ENCODE measurements around the gene RPL10. TPM values are rescaled to one million over a fixed set of nuclear protein-coding genes. Genes with fewer than 3 reads are reported as not detected.
A peak's percentile ranks its signal among the peaks of the same experiment; 100 is the strongest.

RPL10 gene
- total RNA-seq, 4 donors from 2014 or later = 2,607 to 8,937 (median 4,770) TPM

DNA sequence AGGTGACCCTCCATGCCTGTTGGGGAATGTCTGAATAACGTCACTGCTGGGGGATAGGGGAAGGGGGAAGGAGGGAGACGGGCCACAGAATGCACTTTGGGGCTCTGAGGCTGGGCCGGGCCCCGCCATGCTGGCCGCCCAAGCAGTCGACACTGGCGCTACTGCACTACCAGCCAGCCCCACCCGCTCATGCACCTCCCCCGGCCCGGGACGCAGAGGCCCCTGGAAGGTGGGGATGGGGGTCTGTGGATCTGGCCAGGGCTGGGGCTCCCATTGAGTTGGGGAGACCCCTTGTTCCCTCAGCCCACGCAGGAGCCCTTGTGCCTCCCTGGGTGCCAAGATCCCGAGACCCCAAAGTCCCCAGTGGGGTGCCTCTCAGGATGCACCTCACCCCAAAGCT, 41.6 kb upstream of the RPL10 start:
- Histone ChIP-seq H3K27ac (peak overlapping the region in 2 of 4 donors; percentile 11 to 17), H3K36me3 (peaks cover 37 to 96% (median 58%) of the 10 kb centered on the region in 3 donors), H3K27me3 (no peaks in the 10 kb centered on the region), H3K4me3 (no peak overlapping the region), H3K9me3 (no peaks in the 10 kb centered on the region), H3K4me1 (peaks cover 0 to 26% (median 0%) of the 10 kb centered on the region in 3 donors)
- no CpG with 5 or more reads among the region's 13 CpGs for WGBS, 2 donors
- no peak for DNase-seq
- intact Hi-C loops (cut with DNase I) = no loop called here
- TF ChIP-seq, protein P1, sequence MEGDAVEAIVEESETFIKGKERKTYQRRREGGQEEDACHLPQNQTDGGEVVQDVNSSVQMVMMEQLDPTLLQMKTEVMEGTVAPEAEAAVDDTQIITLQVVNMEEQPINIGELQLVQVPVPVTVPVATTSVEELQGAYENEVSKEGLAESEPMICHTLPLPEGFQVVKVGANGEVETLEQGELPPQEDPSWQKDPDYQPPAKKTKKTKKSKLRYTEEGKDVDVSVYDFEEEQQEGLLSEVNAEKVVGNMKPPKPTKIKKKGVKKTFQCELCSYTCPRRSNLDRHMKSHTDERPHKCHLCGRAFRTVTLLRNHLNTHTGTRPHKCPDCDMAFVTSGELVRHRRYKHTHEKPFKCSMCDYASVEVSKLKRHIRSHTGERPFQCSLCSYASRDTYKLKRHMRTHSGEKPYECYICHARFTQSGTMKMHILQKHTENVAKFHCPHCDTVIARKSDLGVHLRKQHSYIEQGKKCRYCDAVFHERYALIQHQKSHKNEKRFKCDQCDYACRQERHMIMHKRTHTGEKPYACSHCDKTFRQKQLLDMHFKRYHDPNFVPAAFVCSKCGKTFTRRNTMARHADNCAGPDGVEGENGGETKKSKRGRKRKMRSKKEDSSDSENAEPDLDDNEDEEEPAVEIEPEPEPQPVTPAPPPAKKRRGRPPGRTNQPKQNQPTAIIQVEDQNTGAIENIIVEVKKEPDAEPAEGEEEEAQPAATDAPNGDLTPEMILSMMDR (IDR thresholded peaks at IDR 0.05) = no peak
- TF ChIP-seq POLR2A (IDR thresholded peaks at IDR 0.05) = no peak

DNA sequence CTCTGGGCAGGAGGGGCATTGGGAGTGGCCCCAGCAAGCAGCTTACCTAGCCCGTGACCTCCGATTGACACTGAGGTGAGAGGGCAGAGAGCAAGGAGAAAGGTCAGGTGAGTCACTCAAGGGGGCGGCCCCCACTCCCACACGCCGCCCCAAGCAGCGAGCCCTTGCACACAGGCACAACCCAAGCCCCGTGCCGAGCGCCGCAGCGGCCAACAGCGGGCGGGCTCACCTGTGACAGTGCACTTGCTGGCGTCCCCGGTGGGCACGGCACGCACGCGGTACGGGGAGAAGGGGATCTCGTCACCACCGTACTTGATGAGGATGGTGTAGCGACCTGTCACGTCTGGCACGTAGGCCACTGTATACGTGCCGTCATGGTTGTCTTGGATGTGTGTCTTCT, 41.0 kb upstream of the RPL10 start:
- peaks cover 0 to 26% (median 0%) of the 10 kb centered on the region in 3 donors for H3K4me1 ChIP-seq
- no peak for TF ChIP-seq POLR2A (IDR thresholded peaks at IDR 0.05)
- TF ChIP-seq, protein P1 (IDR thresholded peaks at IDR 0.05) = no peak
- DNase-seq = no peak
- WGBS, 2 donors = 75% methylated on average over 13 of the region's 27 CpGs; no CpG with 5 or more reads in 1 of the 2 donors
- H3K27me3 ChIP-seq = no peaks in the 10 kb centered on the region
- intact Hi-C loops (cut with DNase I) = no loop called here
- no peak overlapping the region for H3K4me3 ChIP-seq
- H3K27ac ChIP-seq = peak overlapping the region in 2 of 4 donors; percentile 13 to 28
- H3K9me3 ChIP-seq = no peaks in the 10 kb centered on the region
- H3K36me3 ChIP-seq = peaks cover 37 to 96% (median 64%) of the 10 kb centered on the region in 3 donors

DNA sequence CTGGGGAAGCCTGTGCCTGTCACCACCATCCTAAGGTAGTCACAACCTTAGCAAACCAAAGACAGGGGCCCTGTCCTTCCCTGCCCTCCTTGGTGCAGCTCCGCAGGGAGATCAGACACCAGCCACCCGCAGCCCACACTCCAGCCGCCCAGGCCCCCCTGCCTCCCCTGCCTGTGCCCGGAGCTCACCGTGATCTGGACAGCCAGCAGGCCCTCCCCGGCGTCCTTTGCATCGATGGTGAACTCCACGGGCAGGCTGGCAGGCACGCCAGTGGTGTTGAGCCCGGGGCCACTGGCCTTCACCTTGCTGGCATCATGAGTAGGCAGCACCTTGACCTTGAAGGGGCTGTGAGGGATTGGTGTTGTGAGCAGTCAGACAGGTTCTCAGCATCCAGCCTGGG, 40.2 kb upstream of the RPL10 start:
- H3K9me3 ChIP-seq = no peaks in the 10 kb centered on the region
- intact Hi-C loops (cut with DNase I) = no loop called here
- H3K27ac ChIP-seq = peak overlapping the region in 2 of 4 donors; percentile 21 to 28
- no peaks in the 10 kb centered on the region for H3K27me3 ChIP-seq
- H3K36me3 ChIP-seq = peaks cover 34 to 96% (median 65%) of the 10 kb centered on the region in 3 donors
- H3K4me3 ChIP-seq = no peak overlapping the region
- no peak for DNase-seq
- no peak for TF ChIP-seq POLR2A (IDR thresholded peaks at IDR 0.05)
- TF ChIP-seq, protein P1 (IDR thresholded peaks at IDR 0.05) = no peak
- WGBS, 2 donors = 100% methylated on average over 1 of the region's 11 CpGs; no CpG with 5 or more reads in 1 of the 2 donors
- H3K4me1 ChIP-seq = peaks cover 0 to 26% (median 0%) of the 10 kb centered on the region in 3 donors

DNA sequence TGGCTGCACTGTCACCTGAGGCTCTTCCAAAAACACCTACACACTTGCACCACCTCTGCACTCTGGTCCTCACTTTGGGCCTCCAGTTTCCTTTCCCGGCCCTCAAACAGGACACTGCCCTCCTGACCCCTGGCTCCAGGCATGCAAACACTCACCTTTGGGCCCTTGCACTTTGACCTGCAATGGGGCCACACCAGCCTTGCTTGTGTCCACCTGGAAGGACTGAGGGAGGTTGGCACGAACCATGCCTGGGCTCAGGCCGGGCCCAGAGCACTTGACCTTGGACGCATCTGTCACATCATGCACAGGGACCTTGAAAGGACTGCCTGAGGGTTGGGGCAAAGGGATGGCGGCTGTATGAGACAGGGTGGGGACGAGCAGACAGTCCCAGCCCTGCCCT, 39.3 kb upstream of the RPL10 start:
- no peak for TF ChIP-seq POLR2A (IDR thresholded peaks at IDR 0.05)
- TF ChIP-seq, protein P1 (IDR thresholded peaks at IDR 0.05) = no peak
- DNase-seq = no peak
- Histone ChIP-seq H3K27ac (peak overlapping the region in 1 of 4 donors; percentile 44), H3K36me3 (peaks cover 28 to 96% (median 60%) of the 10 kb centered on the region in 3 donors), H3K27me3 (no peaks in the 10 kb centered on the region), H3K4me1 (peaks cover 0 to 26% (median 0%) of the 10 kb centered on the region in 3 donors), H3K9me3 (no peaks in the 10 kb centered on the region), H3K4me3 (no peak overlapping the region)
- intact Hi-C loops (cut with DNase I) = no loop called here
- WGBS, 2 donors = 76% methylated on average over 3 of the region's 6 CpGs; no CpG with 5 or more reads in 1 of the 2 donors

DNA sequence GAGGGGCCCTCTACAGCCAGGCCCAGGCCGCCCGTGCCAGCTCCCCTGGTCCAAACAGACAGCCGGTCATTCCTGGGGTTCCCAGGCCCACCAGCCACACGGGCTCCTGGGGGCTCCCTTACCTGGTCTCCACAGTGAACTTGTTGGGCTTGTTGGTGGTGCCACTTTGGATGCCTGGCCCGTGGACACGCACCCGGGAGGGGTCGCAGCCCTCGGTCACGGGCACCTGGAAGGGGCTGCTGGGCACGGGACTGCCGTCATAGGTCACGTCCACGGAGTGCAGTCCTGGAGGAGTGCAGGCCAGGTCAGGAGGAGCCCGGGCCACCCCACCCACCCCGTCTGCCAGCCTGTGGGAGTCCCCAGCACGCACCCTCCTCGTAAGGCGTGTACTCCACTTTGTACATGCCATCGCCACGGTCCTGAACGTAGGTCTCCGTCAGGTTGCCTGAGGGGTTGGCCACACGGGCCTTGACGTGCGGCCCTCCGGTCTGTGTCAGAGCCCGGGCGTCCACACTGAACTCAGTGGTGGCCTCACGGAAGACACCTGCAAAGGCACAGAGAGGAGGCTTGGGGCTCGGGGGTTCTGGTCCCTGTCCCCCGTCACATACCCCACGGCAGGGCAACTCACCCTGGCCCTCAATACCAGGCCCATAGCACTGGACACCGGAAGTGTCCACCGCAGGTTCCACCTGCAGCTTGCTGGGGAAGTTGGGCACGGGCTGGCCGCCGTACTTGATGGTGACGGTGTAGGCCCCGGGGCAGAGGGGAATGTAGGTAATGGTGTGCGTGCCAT, 38.6 kb upstream of the RPL10 start:
- H3K36me3 ChIP-seq = peaks cover 35 to 96% (median 60%) of the 10 kb centered on the region in 3 donors
- no peaks in the 10 kb centered on the region for H3K9me3 ChIP-seq
- H3K4me3 ChIP-seq = no peak overlapping the region
- intact Hi-C loops (cut with DNase I) = no loop called here
- TF ChIP-seq, protein P1 (IDR thresholded peaks at IDR 0.05) = no peak
- TF ChIP-seq POLR2A (IDR thresholded peaks at IDR 0.05) = no peak
- H3K4me1 ChIP-seq = peaks cover 0 to 26% (median 0%) of the 10 kb centered on the region in 3 donors
- no CpG with 5 or more reads among the region's 41 CpGs for WGBS, 2 donors
- H3K27ac ChIP-seq = peak overlapping the region in 3 of 4 donors; percentile 9 to 44 (median 30)
- no peaks in the 10 kb centered on the region for H3K27me3 ChIP-seq
- DNase-seq = no peak
